CD14-positive monocyte (primary cell): ENCODE measurements around the gene PDLIM7. TPM values are rescaled to one million over a fixed set of nuclear protein-coding genes. Genes with fewer than 3 reads are reported as not detected.
A peak's percentile ranks its signal among the peaks of the same experiment; 100 is the strongest.

Experiments
- DNase-seq, 3 donors: peaks; one replicate each; pipeline ENCODE4 v3.0.0-alpha.2; 2011 to 2022
- H2AFZ ChIP-seq: 2 replicates; pipeline ENCODE4 v1.6.0; 2012; ENCODE audit warnings: mild to moderate bottlenecking, low read depth, low read length, inconsistent platforms; ENCODE audit not compliant: insufficient read depth, poor library complexity, severe bottlenecking
- H3K27ac ChIP-seq, 2 donors: 1 replicate in 1 of 2; 2 replicates in 1 of 2; pipeline ENCODE4 v1.5.1; 2012 to 2013; ENCODE audit warnings: low read length in 2 of 2, control low read depth in 1 of 2, inconsistent platforms in 1 of 2, low read depth in 1 of 2, mild to moderate bottlenecking in 1 of 2
- H3K27me3 ChIP-seq, 2 donors: one replicate each; pipeline versions ENCODE4 v1.6.0 to v1.6.1; 2011 to 2013; ENCODE audit warnings: low read length in 2 of 2; ENCODE audit not compliant: control insufficient read depth in 2 of 2, insufficient read depth in 2 of 2
- H3K36me3 ChIP-seq, 2 donors: replicated peaks in 1 of 2; 1 replicate in 1 of 2; 2 replicates in 1 of 2; pipeline versions ENCODE4 v1.5.1 to v1.6.1; 2012 to 2013; ENCODE audit warnings: low read length in 2 of 2, control low read depth in 1 of 2, inconsistent platforms in 1 of 2, mild to moderate bottlenecking in 1 of 2; ENCODE audit not compliant: insufficient read depth in 2 of 2, control insufficient read depth in 1 of 2
- H3K4me1 ChIP-seq, 2 donors: 1 replicate in 1 of 2; 2 replicates in 1 of 2; pipeline versions ENCODE4 v1.5.1 to v1.6.1; 2012 to 2013; ENCODE audit warnings: low read length in 2 of 2, control low read depth in 1 of 2, inconsistent platforms in 1 of 2, mild to moderate bottlenecking in 1 of 2, moderate library complexity in 1 of 2; ENCODE audit not compliant: insufficient read depth in 2 of 2, control insufficient read depth in 1 of 2
- H3K4me2 ChIP-seq: replicated peaks from 2 replicates; pipeline ENCODE3; 2012; ENCODE audit warnings: low read length, moderate library complexity, mild to moderate bottlenecking; ENCODE audit not compliant: poor library complexity, severe bottlenecking; ENCODE audit errors: extremely low read depth
- H3K4me3 ChIP-seq, 3 experiments: fragments of 200-600 bp in 1 of 3; sonication (generic) in 1 of 3; replicated peaks in 1 of 3; 1 replicate in 2 of 3; 2 replicates in 1 of 3; pipeline ENCODE4 v1.5.1; 2011 to 2013; ENCODE audit warnings: low read length in 3 of 3, mild to moderate bottlenecking in 3 of 3, control low read depth in 2 of 3, low read depth in 2 of 3, inconsistent platforms in 1 of 3, moderate library complexity in 1 of 3
- H3K79me2 ChIP-seq: 2 replicates; pipeline ENCODE4 v1.6.0; 2012; ENCODE audit warnings: mild to moderate bottlenecking, control low read depth, inconsistent platforms, low read length, moderate library complexity; ENCODE audit not compliant: insufficient read depth
- H3K9ac ChIP-seq: 2 replicates; pipeline ENCODE4 v1.6.0; 2017; ENCODE audit warnings: low read length, mild to moderate bottlenecking; ENCODE audit not compliant: insufficient read depth, poor library complexity, severe bottlenecking
- H3K9me3 ChIP-seq, 2 donors: replicated peaks in 1 of 2; 1 replicate in 1 of 2; 2 replicates in 1 of 2; pipeline versions ENCODE4 v1.5.1 to v1.6.1; 2012 to 2013; ENCODE audit warnings: low read length in 2 of 2, control low read depth in 1 of 2; ENCODE audit not compliant: control insufficient read depth in 1 of 2, insufficient read depth in 1 of 2
- H4K20me1 ChIP-seq: 2 replicates; pipeline ENCODE4 v1.6.0; 2012; ENCODE audit warnings: mild to moderate bottlenecking, low read length, control low read depth, moderate library complexity; ENCODE audit not compliant: insufficient read depth
- H3K27ac Mint-ChIP-seq, 7 donors: one replicate each; pipeline ENCODE4 v1.8.0; 2020; ENCODE audit warnings: mild to moderate bottlenecking in 7 of 7, mixed read lengths in 7 of 7, moderate library complexity in 6 of 7, inconsistent platforms in 2 of 7
- H3K27me3 Mint-ChIP-seq, 3 donors: one replicate each; pipeline ENCODE4 v1.8.0; 2021 to 2022; ENCODE audit warnings: low read depth in 3 of 3, mild to moderate bottlenecking in 3 of 3, mixed read lengths in 3 of 3, moderate library complexity in 3 of 3, inconsistent platforms in 1 of 3
- H3K36me3 Mint-ChIP-seq, 2 donors: one replicate each; pipeline ENCODE4 v1.8.0; 2020; ENCODE audit warnings: mixed read lengths in 2 of 2, inconsistent platforms in 1 of 2, mild to moderate bottlenecking in 1 of 2
- H3K4me1 Mint-ChIP-seq: one replicate; pipeline ENCODE4 v1.8.0; 2020; ENCODE audit warnings: mild to moderate bottlenecking, mixed read lengths
- H3K4me3 Mint-ChIP-seq, 2 donors: one replicate each; pipeline ENCODE4 v1.8.0; 2020; ENCODE audit warnings: mild to moderate bottlenecking in 2 of 2, mixed read lengths in 2 of 2, moderate library complexity in 1 of 2
- H3K9me3 Mint-ChIP-seq, 7 donors: one replicate each; pipeline ENCODE4 v1.8.0; 2020 to 2022; ENCODE audit warnings: mixed read lengths in 7 of 7, mild to moderate bottlenecking in 6 of 7, moderate library complexity in 6 of 7, inconsistent platforms in 2 of 7
- CTCF ChIP-seq: fragments of 200-600 bp; IDR thresholded peaks from one replicate; pipeline ENCODE4 v1.8.0; 2022; ENCODE audit warnings: antibody characterized with exemption, mild to moderate bottlenecking
- WGBS: methylation state at CpG from one replicate; pipeline ENCODE4 v1.1.5; 2013; ENCODE audit warnings: missing lambda C conversion rate; ENCODE audit not compliant: insufficient coverage; 5-methylcytosine and 5-hydroxymethylcytosine counted together
- intact Hi-C, 2 donors: fragments of 100-400 bp; cut with micrococcal nuclease; formaldehyde crosslinking; loops; one replicate each; pipeline versions ENCODE4 v1.15.0 to v1.15.1; 2023
- polyA plus RNA-seq, 3 donors: library from polyadenylated mRNA; depleted of rRNA in 1 of 3; unstranded in 2 of 3; stranded (reverse) in 1 of 3; fragments of 300-500 nt in 2 of 3; fragments of >200 nt in 1 of 3; fragmentation: Illumina TruSeq in 2 of 3; gene quantifications; 1 replicate in 2 of 3; 2 replicates in 1 of 3; pipeline ENCODE4 v1.2.3, GENCODE V29; 2012 to 2021

Gene PDLIM7
- polyA plus RNA-seq, 3 donors: 21.6 to 126 (median 27.2) TPM

- Histone ChIP-seq H3K4me3 (no peak overlapping the region), H3K4me1 (peaks cover 8 to 22% of the 10 kb centered on the region in 2 donors), H3K79me2 (peaks cover 12% of the 10 kb centered on the region), H3K4me2 (no peak overlapping the region), H3K27me3 (no peaks in the 10 kb centered on the region), H4K20me1 (peaks cover 24% of the 10 kb centered on the region), H3K9me3 (no peaks in the 10 kb centered on the region), H3K36me3 (peaks cover 56 to 63% of the 10 kb centered on the region in 2 donors), H2AFZ (no peak overlapping the region), H3K27ac (peak overlapping the region in 1 of 2 donors; percentile 10), H3K9ac (no peak overlapping the region)
- Mint-ChIP-seq H3K27me3 (peaks cover 0 to 2% (median 0%) of the 10 kb centered on the region in 3 donors), H3K9me3 (no peaks in the 10 kb centered on the region), H3K36me3 (peaks cover 54 to 59% of the 10 kb centered on the region in 2 donors), H3K4me1 (peaks cover 12% of the 10 kb centered on the region), H3K27ac (peak overlapping the region in 2 of 7 donors; percentile 6 to 79), H3K4me3 (no peak overlapping the region)
- intact Hi-C loops: no loop called here
- WGBS: no CpG with 5 or more reads among the region's 2 CpGs
- no peak for TF ChIP-seq CTCF
- DNase-seq: no peak
Observed at GRCh38 chr5:177520916-177521513, 23.6 kb upstream of the PDLIM7 start.

- Histone ChIP-seq H3K79me2 (peaks cover 19% of the 10 kb centered on the region), H4K20me1 (peaks cover 20% of the 10 kb centered on the region), H3K9me3 (no peaks in the 10 kb centered on the region), H3K9ac (no peak overlapping the region), H3K4me2 (no peak overlapping the region), H3K27ac (peak overlapping the region in 1 of 2 donors; percentile 10), H3K4me3 (no peak overlapping the region), H3K4me1 (peaks cover 14 to 29% of the 10 kb centered on the region in 2 donors), H2AFZ (no peak overlapping the region), H3K27me3 (no peaks in the 10 kb centered on the region), H3K36me3 (peaks cover 53 to 63% of the 10 kb centered on the region in 2 donors)
- Mint-ChIP-seq H3K27ac (no peak overlapping the region), H3K27me3 (peaks cover 0 to 2% (median 0%) of the 10 kb centered on the region in 3 donors), H3K9me3 (no peaks in the 10 kb centered on the region), H3K4me1 (peaks cover 18% of the 10 kb centered on the region), H3K4me3 (no peak overlapping the region), H3K36me3 (peaks cover 55 to 61% of the 10 kb centered on the region in 2 donors)
- intact Hi-C loops: no loop called here
- TF ChIP-seq CTCF: no peak
- WGBS: 100% methylated on average over 3 of the region's 3 CpGs
- DNase-seq: no peak
Observed at GRCh38 chr5:177520271-177520670, 22.9 kb upstream of the PDLIM7 start.
